Skeletal muscle satellite cell (primary cell): ENCODE results near the gene SMARCA4.

Source experiments
- H3K27me3 ChIP-seq: 2 replicates; pipeline ENCODE4 v1.7.0; 2013; ENCODE audit warnings: low read length; ENCODE audit not compliant: control insufficient read depth, insufficient read depth
- H3K36me3 ChIP-seq: 2 replicates; pipeline ENCODE4 v1.7.0; 2013; ENCODE audit warnings: mild to moderate bottlenecking, control low read depth, low read length; ENCODE audit not compliant: insufficient read depth
- H3K4me1 ChIP-seq: 2 replicates; pipeline ENCODE4 v1.7.0; 2013; ENCODE audit warnings: low read length; ENCODE audit not compliant: control insufficient read depth, insufficient read depth
- H3K4me2 ChIP-seq: 2 replicates; pipeline ENCODE4 v1.7.0; 2013; ENCODE audit warnings: mild to moderate bottlenecking, low read length
- H3K4me3 ChIP-seq: 2 replicates; pipeline ENCODE4 v1.7.0; 2013; ENCODE audit warnings: low read length
- H3K9ac ChIP-seq: 2 replicates; pipeline ENCODE4 v1.7.0; 2013; ENCODE audit warnings: mild to moderate bottlenecking, low read depth, low read length, moderate library complexity
- H3K9me3 ChIP-seq: replicated peaks from 2 replicates; pipeline ENCODE4 v1.7.0; 2013; ENCODE audit warnings: mild to moderate bottlenecking, control low read depth, low read length

Gene SMARCA4

DNA sequence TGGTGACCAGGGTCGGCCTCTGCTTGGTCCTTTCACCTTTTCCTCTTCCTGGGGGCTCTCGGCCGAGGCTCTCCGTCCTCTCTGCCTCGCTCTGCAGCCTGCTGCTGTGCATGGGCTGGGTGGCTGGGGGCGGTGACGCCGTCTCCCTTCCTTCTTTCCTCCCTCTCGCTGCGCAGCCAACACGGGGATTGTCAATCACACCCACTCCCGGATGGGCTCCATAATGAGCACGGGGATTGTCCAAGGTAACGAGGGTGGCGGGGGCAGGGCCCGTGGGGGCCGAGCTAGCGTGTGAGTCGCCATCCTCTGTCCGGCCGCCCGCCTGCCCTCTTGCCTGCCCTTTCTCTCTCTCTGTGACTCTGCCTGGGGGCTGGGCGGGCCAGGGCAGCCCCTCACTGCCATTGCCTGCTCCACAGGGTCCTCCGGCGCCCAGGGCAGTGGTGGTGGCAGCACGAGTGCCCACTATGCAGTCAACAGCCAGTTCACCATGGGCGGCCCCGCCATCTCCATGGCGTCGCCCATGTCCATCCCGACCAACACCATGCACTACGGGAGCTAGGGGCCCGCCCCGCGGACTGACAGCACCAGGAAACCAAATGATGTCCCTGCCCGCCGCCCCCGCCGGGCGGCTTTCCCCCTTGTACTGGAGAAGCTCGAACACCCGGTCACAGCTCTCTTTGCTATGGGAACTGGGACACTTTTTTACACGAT is 39.5 kb upstream of the SMARCA4 start:
- Histone ChIP-seq H3K27me3 (no peaks in the 10 kb centered on the region), H3K9me3 (no peaks in the 10 kb centered on the region), H3K36me3 (peaks cover 54% of the 10 kb centered on the region), H3K9ac (no peak overlapping the region), H3K4me2 (no peak overlapping the region), H3K4me3 (no peak overlapping the region), H3K4me1 (peaks cover 3% of the 10 kb centered on the region)

DNA sequence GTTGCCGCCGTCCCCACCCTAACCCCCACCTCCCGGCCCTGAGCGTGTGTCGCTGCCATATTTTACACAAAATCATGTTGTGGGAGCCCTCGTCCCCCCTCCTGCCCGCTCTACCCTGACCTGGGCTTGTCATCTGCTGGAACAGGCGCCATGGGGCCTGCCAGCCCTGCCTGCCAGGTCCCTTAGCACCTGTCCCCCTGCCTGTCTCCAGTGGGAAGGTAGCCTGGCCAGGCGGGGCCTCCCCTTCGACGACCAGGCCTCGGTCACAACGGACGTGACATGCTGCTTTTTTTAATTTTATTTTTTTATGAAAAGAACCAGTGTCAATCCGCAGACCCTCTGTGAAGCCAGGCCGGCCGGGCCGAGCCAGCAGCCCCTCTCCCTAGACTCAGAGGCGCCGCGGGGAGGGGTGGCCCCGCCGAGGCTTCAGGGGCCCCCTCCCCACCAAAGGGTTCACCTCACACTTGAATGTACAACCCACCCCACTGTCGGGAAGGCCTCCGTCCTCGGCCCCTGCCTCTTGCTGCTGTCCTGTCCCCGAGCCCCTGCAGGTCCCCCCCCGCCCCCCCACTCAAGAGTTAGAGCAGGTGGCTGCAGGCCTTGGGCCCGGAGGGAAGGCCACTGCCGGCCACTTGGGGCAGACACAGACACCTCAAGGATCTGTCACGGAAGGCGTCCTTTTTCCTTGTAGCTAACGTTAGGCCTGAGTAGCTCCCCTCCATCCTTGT is 38.8 kb upstream of the SMARCA4 start:
- no peak overlapping the region for H3K4me3 ChIP-seq
- H3K4me1 ChIP-seq = peaks cover 4% of the 10 kb centered on the region
- H3K9me3 ChIP-seq = no peaks in the 10 kb centered on the region
- no peaks in the 10 kb centered on the region for H3K27me3 ChIP-seq
- no peak overlapping the region for H3K4me2 ChIP-seq
- H3K36me3 ChIP-seq = peaks cover 50% of the 10 kb centered on the region
- H3K9ac ChIP-seq = no peak overlapping the region

DNA sequence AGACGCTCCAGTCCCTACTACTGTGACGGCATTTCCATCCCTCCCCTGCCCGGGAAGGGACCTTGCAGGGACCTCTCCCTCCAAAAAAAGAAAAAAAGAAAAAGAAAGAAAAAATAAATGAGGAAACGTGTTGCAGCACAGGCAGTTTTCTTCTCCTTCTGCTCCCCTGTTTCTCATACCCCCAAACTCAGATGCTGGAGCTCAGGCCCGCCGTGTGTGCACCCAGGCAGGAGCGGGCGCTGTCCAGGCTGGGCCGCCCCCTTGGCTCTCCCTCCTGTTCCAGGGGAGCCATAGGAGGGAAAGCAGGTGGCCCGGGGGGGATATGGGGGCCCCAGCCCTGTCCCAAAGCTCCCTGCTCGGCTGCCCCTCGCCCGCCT is 38.2 kb upstream of the SMARCA4 start:
- H3K4me2 ChIP-seq = no peak overlapping the region
- H3K27me3 ChIP-seq = no peaks in the 10 kb centered on the region
- H3K4me3 ChIP-seq = no peak overlapping the region
- no peaks in the 10 kb centered on the region for H3K9me3 ChIP-seq
- H3K36me3 ChIP-seq = peaks cover 50% of the 10 kb centered on the region
- peaks cover 9% of the 10 kb centered on the region for H3K4me1 ChIP-seq
- H3K9ac ChIP-seq = no peak overlapping the region

DNA sequence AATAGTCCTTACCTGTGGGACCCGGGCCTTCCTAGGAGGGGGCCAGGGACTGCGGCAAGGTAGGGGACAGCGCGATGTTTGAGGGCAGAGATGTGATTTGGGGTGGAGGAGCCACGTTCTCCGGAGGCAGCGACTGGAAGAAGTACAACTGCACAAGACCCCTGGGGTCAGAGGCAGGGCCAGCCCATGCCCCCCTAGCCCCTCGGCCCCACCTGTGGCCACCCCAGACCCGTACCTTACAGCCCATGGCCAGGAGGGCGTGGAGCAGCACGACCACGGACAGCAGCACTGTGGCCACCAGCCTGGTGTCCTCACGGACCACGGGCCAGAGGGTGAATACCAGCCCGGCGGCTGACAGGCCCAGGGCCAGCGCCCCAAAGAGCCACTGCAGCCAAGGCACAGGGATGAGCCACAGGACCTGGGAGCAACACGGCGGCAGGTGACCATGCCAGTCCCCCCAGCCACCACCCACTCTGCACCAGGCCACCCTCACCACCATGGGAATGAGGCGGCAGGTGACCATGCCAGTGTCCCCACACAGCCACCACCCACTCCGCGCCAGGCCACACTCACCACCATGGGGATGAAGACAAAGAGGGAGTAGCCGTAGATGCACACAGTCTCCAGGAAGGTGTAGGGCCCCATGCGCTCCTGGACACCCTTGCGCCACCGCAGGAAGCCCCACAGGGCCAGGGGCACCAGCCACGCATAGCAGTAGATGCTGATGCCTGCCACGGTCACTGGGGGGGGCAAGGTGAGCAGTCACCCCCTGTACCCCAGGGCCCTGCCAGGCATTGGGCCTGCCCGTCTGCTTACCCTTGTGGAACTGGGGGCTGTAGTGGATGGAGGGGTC is 37.3 kb upstream of the SMARCA4 start:
- no peak overlapping the region for H3K4me3 ChIP-seq
- no peak overlapping the region for H3K9ac ChIP-seq
- H3K4me2 ChIP-seq = no peak overlapping the region
- H3K36me3 ChIP-seq = peaks cover 45% of the 10 kb centered on the region
- no peaks in the 10 kb centered on the region for H3K27me3 ChIP-seq
- H3K4me1 ChIP-seq = peaks cover 13% of the 10 kb centered on the region
- no peaks in the 10 kb centered on the region for H3K9me3 ChIP-seq

DNA sequence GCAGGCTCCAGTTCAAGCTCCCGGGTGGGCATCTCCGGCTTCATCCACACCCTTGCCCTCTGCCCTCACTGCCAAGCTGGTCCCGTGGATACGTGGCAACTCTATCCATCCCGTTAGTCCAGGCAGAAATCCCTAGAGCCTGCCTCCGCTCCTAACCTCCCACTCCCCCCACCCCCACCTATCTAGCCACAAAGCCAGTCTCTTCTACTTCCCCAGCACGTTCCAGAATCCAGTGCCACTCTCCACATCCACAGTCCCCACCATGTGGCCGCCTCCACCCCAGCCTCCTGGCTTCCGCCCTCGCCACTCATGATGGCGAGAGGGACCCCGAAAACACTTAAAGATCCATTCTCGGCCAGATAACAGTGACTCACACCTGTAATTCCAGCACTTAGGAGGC is 36.2 kb upstream of the SMARCA4 start:
- Histone ChIP-seq H3K36me3 (peaks cover 36% of the 10 kb centered on the region), H3K4me2 (no peak overlapping the region)

DNA sequence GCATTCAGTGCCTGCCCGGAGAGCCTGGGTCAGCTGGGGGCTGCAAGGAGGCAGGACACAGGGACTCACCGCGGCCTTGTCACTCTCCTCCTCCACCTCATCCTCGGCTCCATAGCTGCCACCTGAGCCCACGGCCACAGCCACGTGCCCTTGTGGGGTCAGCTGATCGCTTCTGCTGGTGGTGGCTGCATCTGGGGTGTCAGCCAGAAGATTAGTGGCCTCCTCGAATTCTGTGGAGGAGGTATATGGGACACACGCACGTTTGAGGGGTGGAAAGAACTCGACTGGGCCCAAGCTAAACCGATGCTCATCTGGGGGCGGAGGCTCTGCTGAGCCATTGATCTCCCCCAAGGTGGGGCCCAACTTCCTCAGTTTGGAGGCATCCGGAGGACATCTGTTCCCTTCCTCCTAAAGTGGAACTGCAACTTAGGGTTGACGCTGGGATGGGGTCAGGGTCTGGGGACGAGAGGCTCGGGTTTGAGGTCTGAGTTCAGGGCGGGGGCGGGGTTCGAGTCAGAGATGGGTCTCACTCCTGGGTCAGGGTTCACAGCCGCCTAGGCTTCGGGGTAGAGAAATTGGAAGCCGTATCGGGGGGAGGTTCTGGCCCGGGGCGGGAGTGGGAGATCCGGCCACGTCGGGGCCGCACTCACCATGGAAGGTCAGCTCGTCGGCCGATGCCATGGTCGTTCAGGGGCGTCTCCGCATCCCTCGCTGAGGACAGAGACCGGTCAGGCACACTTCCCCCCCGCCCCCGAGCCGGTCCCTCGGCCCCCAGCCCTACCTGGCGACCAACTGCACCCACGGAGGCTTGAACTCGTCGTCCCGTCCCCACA is 32.9 kb upstream of the SMARCA4 start:
- no peaks in the 10 kb centered on the region for H3K9me3 ChIP-seq
- peak overlapping the region; percentile 98 for H3K4me3 ChIP-seq
- peaks cover 20% of the 10 kb centered on the region for H3K4me1 ChIP-seq
- peak overlapping the region; percentile 100 for H3K4me2 ChIP-seq
- peaks cover 26% of the 10 kb centered on the region for H3K36me3 ChIP-seq
- no peaks in the 10 kb centered on the region for H3K27me3 ChIP-seq
- H3K9ac ChIP-seq = peak overlapping the region; percentile 89

More for the DNA sequence above, 36.2 kb upstream of the SMARCA4 start:
- Histone ChIP-seq H3K4me3 (no peak overlapping the region), H3K4me1 (peaks cover 16% of the 10 kb centered on the region), H3K27me3 (no peaks in the 10 kb centered on the region), H3K9ac (no peak overlapping the region), H3K9me3 (no peaks in the 10 kb centered on the region)

DNA sequence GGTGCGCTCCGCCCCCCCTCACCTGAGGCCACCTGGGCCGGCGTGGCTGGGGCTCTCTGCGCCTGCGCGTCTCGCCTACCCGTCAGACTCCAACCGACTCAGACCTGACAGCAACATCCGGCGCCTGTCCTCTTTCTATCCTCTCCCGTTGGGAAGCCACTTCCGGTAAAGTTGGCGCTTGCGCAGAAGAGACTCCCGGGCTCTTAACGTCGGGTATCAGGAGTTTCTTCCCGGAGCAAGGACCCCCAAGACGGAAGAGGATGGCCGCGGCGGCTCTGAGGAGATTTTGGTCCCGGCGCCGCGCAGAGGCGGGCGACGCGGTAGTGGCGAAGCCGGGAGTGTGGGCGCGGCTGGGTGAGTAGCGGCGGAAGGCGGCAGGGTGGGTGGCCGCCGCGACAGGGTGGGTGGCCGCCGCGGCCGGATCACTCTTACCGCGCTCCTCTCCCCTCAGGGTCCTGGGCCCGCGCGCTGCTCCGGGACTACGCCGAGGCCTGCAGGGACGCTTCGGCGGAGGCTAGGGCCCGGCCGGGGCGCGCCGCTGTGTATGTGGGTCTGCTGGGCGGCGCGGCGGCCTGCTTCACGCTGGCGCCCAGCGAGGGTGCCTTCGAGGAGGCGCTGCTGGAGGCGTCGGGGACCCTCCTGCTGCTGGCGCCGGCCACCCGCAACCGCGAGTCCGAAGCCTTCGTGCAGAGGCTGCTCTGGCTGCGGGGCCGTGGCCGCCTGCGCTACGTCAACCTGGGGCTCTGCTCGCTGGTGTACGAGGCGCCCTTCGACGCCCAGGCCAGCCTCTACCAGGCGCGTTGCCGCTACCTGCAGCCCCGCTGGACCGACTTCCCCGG is 32.0 kb upstream of the SMARCA4 start, which contains the start of the genes TIMM29 and YIPF2:
Gene TIMM29, plus strand, starts transcription at position 249 of the 839 bp plus-strand sequence. Its CDS starts 12 bp downstream, at position 261.
Gene YIPF2, minus strand, starts transcription at position 77 of the 839 bp plus-strand sequence. CDS start 229 bp downstream, outside the sequence.
- Histone ChIP-seq H3K27me3 (no peaks in the 10 kb centered on the region), H3K4me2 (peak within 1 kb of the TSS; percentile 100), H3K9ac (peak within 1 kb of the TSS; percentile 89), H3K9me3 (no peaks in the 10 kb centered on the region), H3K4me1 (peaks cover 20% of the 10 kb centered on the region), H3K36me3 (peaks cover 20% of the 10 kb centered on the region), H3K4me3 (peak within 1 kb of the TSS; percentile 98)

DNA sequence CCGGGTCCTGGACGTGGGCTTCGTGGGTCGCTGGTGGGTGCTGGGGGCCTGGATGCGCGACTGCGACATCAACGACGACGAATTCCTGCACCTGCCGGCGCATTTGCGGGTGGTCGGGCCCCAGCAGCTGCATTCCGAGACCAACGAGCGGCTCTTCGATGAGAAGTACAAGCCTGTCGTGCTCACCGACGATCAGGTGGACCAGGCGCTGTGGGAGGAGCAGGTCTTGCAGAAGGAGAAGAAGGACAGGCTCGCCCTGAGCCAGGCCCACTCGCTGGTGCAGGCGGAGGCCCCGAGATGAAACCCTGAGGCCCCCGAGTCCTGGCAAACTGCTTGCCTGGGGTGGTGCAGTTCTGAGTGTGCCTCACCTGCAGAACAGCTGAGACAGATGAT is 31.4 kb upstream of the SMARCA4 start:
- Histone ChIP-seq H3K4me3 (peak overlapping the region; percentile 98), H3K4me2 (peak overlapping the region; percentile 88), H3K36me3 (peaks cover 14% of the 10 kb centered on the region), H3K9ac (peak overlapping the region; percentile 89), H3K4me1 (peaks cover 20% of the 10 kb centered on the region), H3K27me3 (no peaks in the 10 kb centered on the region), H3K9me3 (no peaks in the 10 kb centered on the region)

DNA sequence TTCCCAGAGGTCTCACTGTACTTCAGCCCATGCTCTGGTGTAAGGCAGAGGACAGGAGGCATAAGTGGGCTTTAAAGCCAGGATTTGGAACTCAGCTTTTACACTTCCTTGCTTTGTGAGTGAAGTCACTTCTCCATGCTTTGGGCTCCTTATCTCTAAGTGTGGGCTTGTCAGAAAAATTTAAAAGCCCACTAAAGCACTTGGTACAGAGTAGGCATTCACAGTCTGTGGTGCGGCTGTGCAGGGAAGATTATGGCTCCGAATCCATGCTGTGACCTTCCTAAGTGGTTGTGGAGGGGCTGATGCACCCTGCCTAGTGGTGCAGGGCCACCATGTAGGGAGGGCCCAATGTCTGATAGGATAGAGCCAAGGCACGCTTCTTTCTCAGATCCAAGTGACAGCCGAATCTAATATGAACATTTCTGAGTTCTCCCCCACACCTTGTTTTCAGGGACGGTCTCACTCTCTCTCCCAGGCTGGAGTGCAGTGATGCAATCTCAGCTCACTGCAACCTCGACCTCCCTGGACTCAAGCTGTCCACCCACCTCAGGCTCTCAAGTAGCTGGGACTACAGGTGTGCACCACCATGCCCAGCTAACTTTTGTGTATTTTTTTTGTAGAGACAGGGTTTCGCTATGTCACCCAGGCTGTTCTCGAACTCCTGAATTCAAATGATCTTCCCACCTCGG is 25.3 kb upstream of the SMARCA4 start:
- Histone ChIP-seq H3K4me3 (no peak overlapping the region), H3K4me2 (no peak overlapping the region), H3K9me3 (no peaks in the 10 kb centered on the region), H3K4me1 (no peaks in the 10 kb centered on the region), H3K9ac (no peak overlapping the region), H3K27me3 (no peaks in the 10 kb centered on the region), H3K36me3 (peaks cover 7% of the 10 kb centered on the region)

DNA sequence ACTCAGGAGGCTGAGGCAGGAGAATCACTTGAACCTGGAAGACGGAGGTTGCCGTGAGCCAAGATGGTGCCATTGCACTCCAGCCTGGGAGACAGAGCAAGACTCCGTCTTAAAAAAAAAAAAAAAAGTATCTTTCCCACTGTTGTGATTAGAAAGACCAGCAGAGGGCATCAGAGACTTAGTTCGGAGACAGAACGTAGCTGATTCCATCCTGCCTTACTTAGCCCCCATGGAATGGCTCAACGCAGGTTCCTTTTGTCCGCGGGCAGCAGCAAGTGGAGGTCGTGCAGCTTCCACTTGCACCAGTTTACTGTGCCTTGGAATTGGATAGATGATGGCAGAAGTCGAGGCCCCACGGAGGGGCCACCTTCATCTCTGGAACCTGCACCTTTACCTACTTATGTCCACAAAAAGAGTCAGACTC is 24.2 kb upstream of the SMARCA4 start:
- Histone ChIP-seq H3K27me3 (no peaks in the 10 kb centered on the region), H3K4me1 (no peaks in the 10 kb centered on the region), H3K9me3 (no peaks in the 10 kb centered on the region), H3K4me3 (no peak overlapping the region), H3K4me2 (peak overlapping the region; percentile 40), H3K9ac (no peak overlapping the region), H3K36me3 (peaks cover 3% of the 10 kb centered on the region)
